ENCODE measurements around the gene TOP1. TPM values are rescaled to one million over a fixed set of nuclear protein-coding genes. Genes with fewer than 3 reads are reported as not detected.

TOP1 gene
- polyA plus RNA-seq, 1 of the 3 experiments (the other 2 are of a cell fraction) = 11.9 TPM

DNA sequence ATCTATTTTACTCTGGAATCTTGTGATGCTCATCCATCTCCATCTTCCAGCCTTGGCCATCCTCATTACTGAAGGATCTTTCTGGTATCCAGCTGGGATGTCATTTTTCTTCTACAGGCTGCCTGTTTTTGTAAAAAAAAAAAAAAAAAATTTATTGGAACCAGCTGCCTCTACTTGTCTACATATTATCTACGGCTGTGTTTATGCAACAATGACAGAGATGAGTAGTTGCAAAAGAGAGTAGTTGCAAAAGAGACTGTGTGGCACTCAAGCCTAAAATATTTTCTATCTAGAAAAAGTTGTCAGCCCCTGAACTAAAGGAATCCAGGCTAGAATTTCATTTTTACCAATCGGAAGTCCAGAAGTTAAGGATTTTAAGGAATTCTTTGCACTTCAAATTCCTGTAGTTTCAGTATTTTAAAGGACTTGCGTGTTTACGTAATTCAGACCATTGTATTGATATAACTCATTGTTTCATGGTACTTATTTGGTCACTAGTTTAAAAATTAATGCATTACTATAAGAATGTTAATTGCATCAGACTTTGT, 70.2 kb downstream of the TOP1 start:
- no peaks in the 10 kb centered on the region for H3K9me2 ChIP-seq
- WGBS (ENCODE audit: low lambda C conversion rate) = 73% methylated on average over 4 of the region's 4 CpGs
- H3K27ac ChIP-seq (ENCODE audit: low read depth in 2 of 2, low read length in 1 of 2) = peak overlapping the region; percentile 1 to 58; a peak in 2 of 4 replicates
- peaks cover 68 to 82% of the 10 kb centered on the region in 2 experiments for H3K36me3 ChIP-seq (replicated peaks in 1 of 2; ENCODE audit: control insufficient read depth in 1 of 2, insufficient read depth in 2 of 2, low read length in 1 of 2)
- POLR2A ChIA-PET = no interaction called here
- H3K9me3 ChIP-seq = no peaks in the 10 kb centered on the region
- no peak overlapping the region for H2AFZ ChIP-seq (ENCODE audit: low read depth)
- peaks cover 9% of the 10 kb centered on the region for H3F3A ChIP-seq (replicated peaks; ENCODE audit: insufficient read depth)
- no peak overlapping the region for H3K4me3 ChIP-seq (ENCODE audit: low read depth in 2 of 2, low read length in 1 of 2)
- peak; percentile 35 for DNase-seq
- CTCF ChIA-PET = interaction anchor here (0.6 to 6.2 kb wide), 9 partner anchors 20 to 241 kb away, joined by 3 to 87 read pairs (median 3); no protein-coding TSS in a partner anchor
- no peaks in the 10 kb centered on the region for H3K27me3 ChIP-seq (ENCODE audit: insufficient read depth)
- H3K9ac ChIP-seq = no peak overlapping the region
- H3K4me2 ChIP-seq = no peak overlapping the region
- peaks cover 9 to 12% of the 10 kb centered on the region in 2 experiments for H3K4me1 ChIP-seq (ENCODE audit: control insufficient read depth in 1 of 2, insufficient read depth in 2 of 2, low read depth in 1 of 2, low read length in 1 of 2)
- H3K79me2 ChIP-seq (ENCODE audit: insufficient read depth) = 0 out of 2 replicates have a peak, but pooled peaks cover 10% of the 10 kb centered on the region
- no peaks in the 10 kb centered on the region for H4K20me1 ChIP-seq (ENCODE audit: insufficient read depth)
- no peak for TF ChIP-seq CTCF (IDR thresholded peaks at IDR 0.05)
- no peak for TF ChIP-seq SIN3A (IDR thresholded peaks at IDR 0.05; ENCODE audit: borderline replicate concordance, low read depth, low read length)
- no peak for TF ChIP-seq REST (IDR thresholded peaks at IDR 0.05; ENCODE audit: low read depth, low read length)
- peak; percentile 71 for TF ChIP-seq TCF12 (IDR thresholded peaks at IDR 0.05)
- TF ChIP-seq GABPA (IDR thresholded peaks at IDR 0.05; ENCODE audit: low read depth) = no peak
- TF ChIP-seq, protein P1, sequence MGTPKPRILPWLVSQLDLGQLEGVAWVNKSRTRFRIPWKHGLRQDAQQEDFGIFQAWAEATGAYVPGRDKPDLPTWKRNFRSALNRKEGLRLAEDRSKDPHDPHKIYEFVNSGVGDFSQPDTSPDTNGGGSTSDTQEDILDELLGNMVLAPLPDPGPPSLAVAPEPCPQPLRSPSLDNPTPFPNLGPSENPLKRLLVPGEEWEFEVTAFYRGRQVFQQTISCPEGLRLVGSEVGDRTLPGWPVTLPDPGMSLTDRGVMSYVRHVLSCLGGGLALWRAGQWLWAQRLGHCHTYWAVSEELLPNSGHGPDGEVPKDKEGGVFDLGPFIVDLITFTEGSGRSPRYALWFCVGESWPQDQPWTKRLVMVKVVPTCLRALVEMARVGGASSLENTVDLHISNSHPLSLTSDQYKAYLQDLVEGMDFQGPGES (IDR thresholded peaks at IDR 0.05; ENCODE audit: low read depth, low read length) = no peak
- no peak for TF ChIP-seq MEF2A (IDR thresholded peaks at IDR 0.05; ENCODE audit: borderline replicate concordance, low read depth)
- TF ChIP-seq POLR2AphosphoS5 (IDR thresholded peaks at IDR 0.05; ENCODE audit: low read depth, low read length) = 0 out of 2 replicates have a peak, but pooled peaks have one; percentile 56
- peak; percentile 32; the same call in 1 of the 2 replicates for TF ChIP-seq PBX3 (IDR thresholded peaks at IDR 0.05)
- TF ChIP-seq MXI1 (IDR thresholded peaks at IDR 0.05; ENCODE audit: low read depth, low read length) = no peak
- TF ChIP-seq RXRA (IDR thresholded peaks at IDR 0.05; ENCODE audit: borderline replicate concordance, low read depth) = no peak
- no peak for TF ChIP-seq CHD2 (IDR thresholded peaks at IDR 0.05; ENCODE audit: low read length, partially characterized antibody)
- TF ChIP-seq USF2 (IDR thresholded peaks at IDR 0.05; ENCODE audit: borderline replicate concordance, low read depth, low read length) = no peak
- no peak for TF ChIP-seq RFX5 (IDR thresholded peaks at IDR 0.05; ENCODE audit: low read length)
- TF ChIP-seq NRF1 (IDR thresholded peaks at IDR 0.05; ENCODE audit: low read depth, low read length) = no peak
- TF ChIP-seq EP300 (IDR thresholded peaks at IDR 0.05; ENCODE audit: borderline replicate concordance in 1 of 2, low read depth in 1 of 2, low read length in 1 of 2) = peak in 1 of 2 experiments; percentile 26; a peak in 1 of 4 replicates
- no peak for TF ChIP-seq TEAD4 (IDR thresholded peaks at IDR 0.05; ENCODE audit: borderline replicate concordance, insufficient read depth)
- no peak for TF ChIP-seq TAF1 (IDR thresholded peaks at IDR 0.05; ENCODE audit: borderline replicate concordance, low read depth, low read length)
- TF ChIP-seq, protein P2, sequence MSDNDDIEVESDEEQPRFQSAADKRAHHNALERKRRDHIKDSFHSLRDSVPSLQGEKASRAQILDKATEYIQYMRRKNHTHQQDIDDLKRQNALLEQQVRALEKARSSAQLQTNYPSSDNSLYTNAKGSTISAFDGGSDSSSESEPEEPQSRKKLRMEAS (IDR thresholded peaks at IDR 0.05; ENCODE audit: low read depth) = no peak
- no peak for TF ChIP-seq RAD21 (IDR thresholded peaks at IDR 0.05; ENCODE audit: low read length)
- TF ChIP-seq ELF1 (IDR thresholded peaks at IDR 0.05) = no peak
- no peak for TF ChIP-seq FOXM1 (IDR thresholded peaks at IDR 0.05; ENCODE audit: low read depth)
- TF ChIP-seq, protein P3, sequence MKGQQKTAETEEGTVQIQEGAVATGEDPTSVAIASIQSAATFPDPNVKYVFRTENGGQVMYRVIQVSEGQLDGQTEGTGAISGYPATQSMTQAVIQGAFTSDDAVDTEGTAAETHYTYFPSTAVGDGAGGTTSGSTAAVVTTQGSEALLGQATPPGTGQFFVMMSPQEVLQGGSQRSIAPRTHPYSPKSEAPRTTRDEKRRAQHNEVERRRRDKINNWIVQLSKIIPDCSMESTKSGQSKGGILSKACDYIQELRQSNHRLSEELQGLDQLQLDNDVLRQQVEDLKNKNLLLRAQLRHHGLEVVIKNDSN (IDR thresholded peaks at IDR 0.05; ENCODE audit: borderline replicate concordance, low read depth) = no peak
- TF ChIP-seq EZH2phosphoT487 (IDR thresholded peaks at IDR 0.05; ENCODE audit: borderline replicate concordance, low read depth) = no peak
